ENCODE data around the gene CA6. TPM values are rescaled to one million over a fixed set of nuclear protein-coding genes. Genes with fewer than 3 reads are reported as not detected.

The CA6 gene
- total RNA-seq, 2 experiments from 2014 or later = not detected

- DNase-seq (ENCODE audit: low spot score) = no peak
- H3K9me2 ChIP-seq (ENCODE audit: insufficient read depth, low read length) = no peaks in the 10 kb centered on the region
- no peak overlapping the region for H3K4me3 ChIP-seq (ENCODE audit: low read depth, low read length, poor library complexity, severe bottlenecking)
- no peaks in the 10 kb centered on the region for H4K20me1 ChIP-seq (ENCODE audit: insufficient read depth, low read length)
- intact Hi-C loops (cut with micrococcal nuclease; ENCODE audit: unreplicated experiment) = loop anchor here (1.0 to 5.0 kb wide), 5 partner anchors 17 to 192 kb away; no protein-coding TSS in a partner anchor
- peak; percentile 6; the same call in 1 of the 2 replicates for TF ChIP-seq CTCF (conservative IDR thresholded peaks at IDR 0.05; ENCODE audit: low read length)
- TF ChIP-seq EZH2phosphoT487 (IDR thresholded peaks at IDR 0.05; ENCODE audit: borderline replicate concordance, low read depth, low read length) = no peak
- H3K36me3 ChIP-seq (ENCODE audit: insufficient read depth, low read length) = no peaks in the 10 kb centered on the region
- no peaks in the 10 kb centered on the region for H3K9me3 ChIP-seq (ENCODE audit: low read length)
- H3K4me2 ChIP-seq (ENCODE audit: low read length) = no peak overlapping the region
- no peak overlapping the region; the same call in 1 of the 2 replicates for H2AFZ ChIP-seq (ENCODE audit: low read length)
- no TSS peak for BruUV-seq (replicated peaks)
- CTCF ChIA-PET (ENCODE audit: unreplicated experiment) = interaction anchor here (0.8 to 1.1 kb wide), 5 partner anchors 10 to 96 kb away, joined by 3 to 10 read pairs (median 6); no protein-coding TSS in a partner anchor
- POLR2A ChIA-PET = interaction anchor here (0.5 to 2.2 kb wide), 6 partner anchors 18 to 96 kb away, joined by 3 to 10 read pairs (median 4); no protein-coding TSS in a partner anchor
- no peak overlapping the region for H3K27ac ChIP-seq (ENCODE audit: low read depth, low read length, poor library complexity, severe bottlenecking)
- H3K4me1 ChIP-seq (ENCODE audit: insufficient read depth, low read length, poor library complexity, severe bottlenecking) = peaks cover 46% of the 10 kb centered on the region
- no peaks in the 10 kb centered on the region for H3K79me2 ChIP-seq (ENCODE audit: insufficient read depth, low read depth, low read length)
Measured at GRCh38 chr1:9005395-9005708, 59.7 kb downstream of the CA6 start.

- Histone ChIP-seq H3K4me1 (ENCODE audit: insufficient read depth, low read length, poor library complexity, severe bottlenecking) (peaks cover 60% of the 10 kb centered on the region), H3K36me3 (ENCODE audit: insufficient read depth, low read length) (no peaks in the 10 kb centered on the region), H2AFZ (ENCODE audit: low read length) (no peak overlapping the region; the same call in 1 of the 2 replicates), H3K27ac (ENCODE audit: low read depth, low read length, poor library complexity, severe bottlenecking) (peak overlapping the region; percentile 87), H3K79me2 (ENCODE audit: insufficient read depth, low read depth, low read length) (no peaks in the 10 kb centered on the region), H3K4me2 (ENCODE audit: low read length) (no peak overlapping the region), H3K9me3 (ENCODE audit: low read length) (no peaks in the 10 kb centered on the region), H3K9me2 (ENCODE audit: insufficient read depth, low read length) (no peaks in the 10 kb centered on the region), H4K20me1 (ENCODE audit: insufficient read depth, low read length) (no peaks in the 10 kb centered on the region), H3K4me3 (ENCODE audit: low read depth, low read length, poor library complexity, severe bottlenecking) (no peak overlapping the region)
- POLR2A ChIA-PET = interaction anchor here (0.6 to 1.9 kb wide), 2 partner anchors 36 to 58 kb away, joined by 3 to 6 read pairs; no protein-coding TSS in a partner anchor
- CTCF ChIA-PET (ENCODE audit: unreplicated experiment) = no interaction called here
- no peak for DNase-seq (ENCODE audit: low spot score)
- no peak for TF ChIP-seq EZH2phosphoT487 (IDR thresholded peaks at IDR 0.05; ENCODE audit: borderline replicate concordance, low read depth, low read length)
- intact Hi-C loops (cut with micrococcal nuclease; ENCODE audit: unreplicated experiment) = loop anchor here (5.0 kb wide), 1 partner anchor 190 kb away; no protein-coding TSS in a partner anchor
- no TSS peak for BruUV-seq (replicated peaks)
Measured at GRCh38 chr1:9006956-9007615, 61.4 kb downstream of the CA6 start.

GRCh38 chr1:9008236-9008635 lies 62.6 kb downstream of the CA6 start:
- ChIA-PET CTCF (ENCODE audit: unreplicated experiment) (interaction anchor here (1.1 kb wide), 1 partner anchor 93 kb away, joined by 3 read pairs; no protein-coding TSS in a partner anchor), POLR2A (interaction anchor here (0.5 to 1.9 kb wide), 5 partner anchors 41 to 778 kb away, joined by 3 to 6 read pairs (median 4); no protein-coding TSS in a partner anchor)
- H3K4me1 ChIP-seq (ENCODE audit: insufficient read depth, low read length, poor library complexity, severe bottlenecking) = peaks cover 60% of the 10 kb centered on the region
- no peaks in the 10 kb centered on the region for H3K79me2 ChIP-seq (ENCODE audit: insufficient read depth, low read depth, low read length)
- no peaks in the 10 kb centered on the region for H3K9me3 ChIP-seq (ENCODE audit: low read length)
- DNase-seq (ENCODE audit: low spot score) = peak; percentile 75
- no peaks in the 10 kb centered on the region for H4K20me1 ChIP-seq (ENCODE audit: insufficient read depth, low read length)
- H3K9me2 ChIP-seq (ENCODE audit: insufficient read depth, low read length) = no peaks in the 10 kb centered on the region
- TF ChIP-seq EZH2phosphoT487 (IDR thresholded peaks at IDR 0.05; ENCODE audit: borderline replicate concordance, low read depth, low read length) (no peak), CTCF (conservative IDR thresholded peaks at IDR 0.05; ENCODE audit: low read length) (peak; percentile 40; the same call in 1 of the 2 replicates)
- intact Hi-C loops (cut with micrococcal nuclease; ENCODE audit: unreplicated experiment) = loop anchor here (2.0 to 5.0 kb wide), 2 partner anchors 59 to 189 kb away; no protein-coding TSS in a partner anchor
- peak overlapping the region; percentile 46 for H2AFZ ChIP-seq (ENCODE audit: low read length)
- H3K27ac ChIP-seq (ENCODE audit: low read depth, low read length, poor library complexity, severe bottlenecking) = peak overlapping the region; percentile 87
- no TSS peak for BruUV-seq (replicated peaks)
- no peaks in the 10 kb centered on the region for H3K36me3 ChIP-seq (ENCODE audit: insufficient read depth, low read length)
- peak overlapping the region; percentile 35 for H3K4me3 ChIP-seq (ENCODE audit: low read depth, low read length, poor library complexity, severe bottlenecking)
- peak overlapping the region; percentile 69 for H3K4me2 ChIP-seq (ENCODE audit: low read length)
